Cardiac fibroblast (primary cell): Measurements from ENCODE around the gene SLC4A9.

Experiments
- DNase-seq, 2 donors: peaks; one replicate each; pipeline versions ENCODE4 v3.0.0 to v3.0.0-alpha.2; 2010; ENCODE audit warnings: low read depth in 2 of 2
- H3K4me3 ChIP-seq, 2 donors: replicated peaks in 1 of 2; 1 replicate in 1 of 2; 2 replicates in 1 of 2; pipeline ENCODE4 v1.5.1; 2011; ENCODE audit warnings: low read depth in 2 of 2, low read length in 2 of 2, mild to moderate bottlenecking in 2 of 2, moderate library complexity in 1 of 2
- TF ChIP-seq, protein P1 (sequence below): IDR thresholded peaks from one replicate; pipeline ENCODE4 v1.5.1; 2011; ENCODE audit warnings: low read depth, mild to moderate bottlenecking, low read length, inconsistent platforms

Gene SLC4A9

DNA sequence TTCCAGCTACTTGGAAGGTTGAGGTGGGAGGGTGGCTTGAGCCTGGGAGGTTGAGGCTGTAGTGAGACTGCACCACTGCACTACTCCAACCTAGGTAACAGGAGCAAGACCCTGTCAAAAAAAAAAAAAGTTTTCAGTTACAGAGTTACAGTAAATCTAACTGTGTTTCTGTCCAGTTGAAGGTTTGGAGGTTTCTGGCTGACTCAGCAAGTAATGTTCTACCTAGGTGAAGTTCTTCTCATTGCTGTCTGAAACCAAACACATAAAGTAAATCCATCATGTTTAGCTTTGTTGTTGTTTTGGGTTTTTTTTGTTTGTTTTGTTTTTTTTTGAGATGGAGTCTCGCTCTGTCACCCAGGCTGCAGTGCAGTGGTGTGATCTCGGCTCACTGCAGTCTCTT is 33.7 kb downstream of the SLC4A9 start:
- TF ChIP-seq, protein P1, sequence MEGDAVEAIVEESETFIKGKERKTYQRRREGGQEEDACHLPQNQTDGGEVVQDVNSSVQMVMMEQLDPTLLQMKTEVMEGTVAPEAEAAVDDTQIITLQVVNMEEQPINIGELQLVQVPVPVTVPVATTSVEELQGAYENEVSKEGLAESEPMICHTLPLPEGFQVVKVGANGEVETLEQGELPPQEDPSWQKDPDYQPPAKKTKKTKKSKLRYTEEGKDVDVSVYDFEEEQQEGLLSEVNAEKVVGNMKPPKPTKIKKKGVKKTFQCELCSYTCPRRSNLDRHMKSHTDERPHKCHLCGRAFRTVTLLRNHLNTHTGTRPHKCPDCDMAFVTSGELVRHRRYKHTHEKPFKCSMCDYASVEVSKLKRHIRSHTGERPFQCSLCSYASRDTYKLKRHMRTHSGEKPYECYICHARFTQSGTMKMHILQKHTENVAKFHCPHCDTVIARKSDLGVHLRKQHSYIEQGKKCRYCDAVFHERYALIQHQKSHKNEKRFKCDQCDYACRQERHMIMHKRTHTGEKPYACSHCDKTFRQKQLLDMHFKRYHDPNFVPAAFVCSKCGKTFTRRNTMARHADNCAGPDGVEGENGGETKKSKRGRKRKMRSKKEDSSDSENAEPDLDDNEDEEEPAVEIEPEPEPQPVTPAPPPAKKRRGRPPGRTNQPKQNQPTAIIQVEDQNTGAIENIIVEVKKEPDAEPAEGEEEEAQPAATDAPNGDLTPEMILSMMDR = no peak
- DNase-seq = no peak
- H3K4me3 ChIP-seq = no peak overlapping the region

DNA sequence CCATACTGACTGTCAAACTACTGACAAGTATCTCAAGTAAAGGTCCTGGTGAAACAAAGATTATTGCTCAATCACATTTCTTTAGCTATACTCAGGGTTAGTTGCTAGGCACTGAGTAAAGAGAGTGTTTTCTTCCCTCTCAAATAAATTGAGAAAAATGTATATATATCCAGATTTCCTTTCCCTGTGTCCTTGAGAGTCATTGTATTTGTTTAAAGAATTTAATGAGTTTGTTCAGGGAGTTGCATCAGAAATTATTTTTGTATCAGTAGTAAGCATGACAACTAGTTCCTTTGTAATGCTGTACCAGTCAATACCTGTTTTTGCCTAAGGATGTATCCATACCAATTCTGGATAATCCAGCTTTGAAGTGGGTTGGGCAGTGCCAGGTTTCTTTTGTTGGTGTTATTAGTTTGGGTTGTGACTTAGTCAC is 38.4 kb downstream of the SLC4A9 start:
- peak; percentile 22 to 51 for DNase-seq
- TF ChIP-seq, protein P1 = no peak
- H3K4me3 ChIP-seq = no peak overlapping the region

DNA sequence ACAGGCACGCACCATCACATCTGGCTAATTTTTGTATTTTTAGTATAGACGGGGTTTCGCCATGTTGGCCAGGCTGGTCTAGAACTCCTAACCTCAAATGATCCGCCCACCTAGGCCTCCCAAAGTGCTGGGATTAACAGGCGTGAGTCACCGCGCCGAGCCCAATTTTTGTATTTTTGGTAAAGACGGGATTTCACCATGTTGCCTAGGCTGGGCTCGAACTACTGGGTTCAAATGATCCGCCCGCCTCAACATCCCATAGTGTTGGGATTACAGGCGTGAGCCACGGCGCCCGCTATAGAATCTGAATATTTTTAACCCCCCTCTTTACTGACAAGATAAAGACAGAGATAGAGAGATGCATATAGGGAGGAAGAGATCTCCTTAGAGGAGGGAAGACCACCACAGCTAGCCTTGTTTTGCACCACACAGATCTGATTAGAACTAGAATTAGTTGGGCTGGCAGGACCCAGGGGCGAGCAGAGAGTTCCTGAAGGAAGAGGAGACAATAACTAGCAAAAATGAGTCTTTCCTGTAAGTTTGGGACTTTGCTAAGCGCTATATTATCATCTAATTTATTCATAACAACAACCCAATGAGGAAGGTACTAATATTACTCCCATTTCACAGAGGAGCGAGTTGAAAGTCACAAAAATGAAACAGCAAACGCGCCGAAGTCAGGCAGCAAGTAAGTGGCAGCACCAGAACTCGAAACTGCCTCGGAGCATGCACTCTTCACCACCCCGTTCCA is 40.2 kb downstream of the SLC4A9 start:
- DNase-seq = no peak
- H3K4me3 ChIP-seq = peak overlapping the region; percentile 77 to 82
- TF ChIP-seq, protein P1 = no peak

DNA sequence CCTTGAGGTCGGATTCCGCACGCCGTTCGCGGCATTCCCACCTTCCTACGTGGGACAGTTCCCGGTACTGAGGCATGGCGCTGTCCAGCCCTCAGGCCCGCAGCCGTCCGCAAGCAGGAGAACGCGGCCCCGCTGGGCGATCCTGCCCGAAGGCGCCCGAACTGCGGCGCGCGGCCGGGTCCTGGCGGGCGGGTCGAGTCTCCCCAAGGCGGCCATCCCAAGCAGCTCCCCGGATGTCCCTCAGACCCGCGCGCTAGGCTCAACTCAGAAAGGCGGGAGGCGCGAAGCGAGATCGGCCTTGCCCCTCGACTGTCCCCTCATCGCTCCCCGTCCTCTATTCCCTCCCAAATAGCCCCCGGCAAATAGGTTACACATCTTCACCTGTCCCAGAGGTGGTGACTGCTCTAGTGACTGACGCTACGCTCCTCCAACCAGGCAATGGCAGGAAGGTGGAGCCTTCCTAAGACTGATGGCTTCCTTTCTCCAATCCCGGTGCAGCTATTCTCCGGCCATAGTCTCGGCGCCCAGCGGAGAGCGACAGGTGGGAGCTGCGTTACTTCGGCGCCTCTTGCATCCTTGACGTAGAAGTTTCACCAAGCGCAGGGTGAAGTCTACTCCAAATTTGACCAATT is 40.9 kb downstream of the SLC4A9 start:
- DNase-seq = peak; percentile 98 to 99
- TF ChIP-seq, protein P1 = no peak
- H3K4me3 ChIP-seq = peak overlapping the region; percentile 77 to 82

DNA sequence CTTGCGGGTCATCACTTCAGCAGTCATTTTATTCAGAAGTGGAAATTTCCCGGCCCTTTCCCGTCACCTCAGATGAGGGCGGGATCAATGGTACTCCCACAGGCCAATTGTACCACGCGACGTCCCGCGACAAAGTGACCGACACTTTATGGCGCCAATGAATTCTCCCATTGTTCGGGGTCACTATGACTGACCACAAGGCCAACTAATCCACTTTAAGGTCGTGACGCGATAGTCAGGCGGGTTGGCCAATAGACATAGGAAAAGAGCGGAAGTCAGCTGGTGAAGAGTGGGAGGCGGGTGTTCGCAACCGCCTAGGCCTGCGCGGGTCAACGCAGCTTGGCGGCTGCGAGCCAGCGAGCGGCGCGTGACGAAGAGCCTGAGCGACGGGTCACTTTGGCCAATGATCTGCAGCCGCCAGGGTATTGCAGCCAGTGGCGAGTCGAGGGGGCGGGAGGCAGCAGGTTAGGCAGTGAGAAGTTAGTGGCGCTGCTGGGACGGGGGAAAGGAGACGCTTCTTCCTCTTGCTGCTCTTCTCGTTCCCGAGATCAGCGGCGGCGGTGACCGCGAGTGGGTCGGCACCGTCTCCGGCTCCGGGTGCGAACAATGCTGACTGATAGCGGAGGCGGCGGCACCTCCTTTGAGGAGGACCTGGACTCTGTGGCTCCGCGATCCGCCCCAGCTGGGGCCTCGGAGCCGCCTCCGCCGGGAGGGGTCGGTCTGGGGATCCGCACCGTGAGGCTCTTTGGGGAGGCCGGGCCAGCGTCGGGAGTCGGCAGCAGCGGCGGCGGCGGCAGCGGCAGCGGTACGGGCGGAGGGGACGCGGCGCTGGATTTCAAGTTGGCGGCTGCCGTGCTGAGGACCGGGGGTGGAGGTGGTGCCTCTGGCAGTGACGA is 41.6 kb downstream of the SLC4A9 start, which contains the start of gene ANKHD1:
TSS of gene ANKHD1 (plus strand) at position 472 of the 896 bp plus-strand sequence. CDS start at position 607, 135 bp downstream.
- peak; percentile 100 for DNase-seq
- peak within 1 kb of the TSS; percentile 91 to 99 for H3K4me3 ChIP-seq
- TF ChIP-seq, protein P1 = no peak

DNA sequence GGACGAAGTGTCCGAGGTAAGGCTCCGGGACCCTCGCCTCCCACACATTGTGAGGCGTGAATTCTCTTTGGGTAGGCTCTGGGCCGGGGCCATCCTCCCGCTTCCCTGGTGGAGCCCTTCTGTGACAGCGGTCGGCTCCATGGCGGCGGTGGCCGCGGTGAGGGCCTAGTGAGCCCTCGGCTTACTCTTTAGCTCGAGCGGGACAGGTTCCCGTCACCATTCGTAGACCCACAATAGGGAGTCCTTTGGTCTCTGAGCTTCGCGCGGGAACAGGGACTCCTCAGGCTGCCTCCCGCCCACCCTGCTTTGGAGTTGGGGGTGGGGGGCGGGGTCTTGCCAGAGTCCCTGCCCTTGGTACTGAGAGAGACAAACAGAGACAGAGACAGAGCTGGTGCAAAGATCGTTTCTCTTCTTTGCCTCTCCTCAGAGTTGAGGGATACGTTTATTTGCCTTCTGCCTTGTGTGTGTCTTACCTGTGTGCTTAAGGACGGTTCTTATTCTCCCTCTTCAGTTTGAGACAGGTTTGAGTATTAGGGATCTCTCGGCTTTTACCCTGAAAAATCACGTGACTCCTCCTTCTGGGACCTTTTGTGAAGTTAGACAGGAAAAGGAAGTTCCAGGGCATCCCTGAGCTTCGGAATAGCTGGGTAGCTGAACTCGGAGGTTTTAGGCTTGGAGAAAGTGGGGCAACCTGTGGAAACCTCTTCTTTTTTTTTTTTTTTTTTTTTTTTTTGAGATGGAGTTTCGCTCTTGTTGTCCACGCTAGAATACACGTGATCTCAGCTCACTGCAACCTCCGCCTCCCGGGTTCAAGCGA is 42.5 kb downstream of the SLC4A9 start:
- DNase-seq = peak; percentile 45 to 53
- peak overlapping the region; percentile 91 to 99 for H3K4me3 ChIP-seq
- TF ChIP-seq, protein P1 = no peak
